Measurements from ENCODE around the gene SLC40A1. TPM values are rescaled to one million over a fixed set of nuclear protein-coding genes. Genes with fewer than 3 reads are reported as not detected.

SLC40A1 gene
- total RNA-seq, 1 donor from 2014 or later: 169 TPM

DNA sequence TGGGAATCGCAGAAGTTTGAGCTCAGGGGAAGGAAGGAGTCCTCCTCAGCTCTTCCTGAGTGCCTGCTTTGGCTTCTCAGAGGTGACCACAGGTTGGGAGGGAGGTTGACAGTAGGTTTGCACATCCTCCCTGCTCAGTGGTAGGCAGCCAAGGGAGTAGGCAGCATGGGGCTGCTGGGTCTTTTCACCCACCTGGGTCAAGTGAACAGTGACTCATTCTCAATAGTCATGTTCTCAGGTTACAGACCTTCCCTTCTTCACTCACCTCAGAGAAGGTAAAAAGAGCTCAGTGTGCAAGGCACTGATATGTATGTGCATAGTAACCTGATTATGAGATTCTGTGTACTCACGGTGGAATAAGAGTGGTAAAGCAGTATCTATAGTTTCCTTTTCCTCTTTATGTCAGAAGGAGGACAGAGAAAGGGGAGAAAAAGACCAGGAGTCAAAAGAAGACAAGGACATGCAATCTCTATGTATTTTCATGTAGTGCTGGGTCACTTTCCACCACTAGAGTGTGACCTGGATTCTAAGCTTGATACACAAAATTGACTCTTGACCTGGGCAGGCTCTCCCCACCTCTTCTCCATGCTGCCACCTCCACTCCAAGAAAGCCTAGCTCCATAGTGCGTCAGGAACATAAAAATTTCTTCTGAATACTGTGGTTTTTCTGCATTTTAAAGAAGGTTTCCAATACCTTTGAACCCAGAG lies 44.2 kb upstream of the SLC40A1 start:
- DNase-seq: no peak
- Histone ChIP-seq H3K27me3 (no peaks in the 10 kb centered on the region), H3K4me3 (no peak overlapping the region), H3K27ac (no peak overlapping the region), H3K36me3 (no peaks in the 10 kb centered on the region), H3K9me3 (no peaks in the 10 kb centered on the region), H3K4me1 (peaks cover 3% of the 10 kb centered on the region)
- TF ChIP-seq, protein P1, sequence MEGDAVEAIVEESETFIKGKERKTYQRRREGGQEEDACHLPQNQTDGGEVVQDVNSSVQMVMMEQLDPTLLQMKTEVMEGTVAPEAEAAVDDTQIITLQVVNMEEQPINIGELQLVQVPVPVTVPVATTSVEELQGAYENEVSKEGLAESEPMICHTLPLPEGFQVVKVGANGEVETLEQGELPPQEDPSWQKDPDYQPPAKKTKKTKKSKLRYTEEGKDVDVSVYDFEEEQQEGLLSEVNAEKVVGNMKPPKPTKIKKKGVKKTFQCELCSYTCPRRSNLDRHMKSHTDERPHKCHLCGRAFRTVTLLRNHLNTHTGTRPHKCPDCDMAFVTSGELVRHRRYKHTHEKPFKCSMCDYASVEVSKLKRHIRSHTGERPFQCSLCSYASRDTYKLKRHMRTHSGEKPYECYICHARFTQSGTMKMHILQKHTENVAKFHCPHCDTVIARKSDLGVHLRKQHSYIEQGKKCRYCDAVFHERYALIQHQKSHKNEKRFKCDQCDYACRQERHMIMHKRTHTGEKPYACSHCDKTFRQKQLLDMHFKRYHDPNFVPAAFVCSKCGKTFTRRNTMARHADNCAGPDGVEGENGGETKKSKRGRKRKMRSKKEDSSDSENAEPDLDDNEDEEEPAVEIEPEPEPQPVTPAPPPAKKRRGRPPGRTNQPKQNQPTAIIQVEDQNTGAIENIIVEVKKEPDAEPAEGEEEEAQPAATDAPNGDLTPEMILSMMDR (IDR thresholded peaks at IDR 0.05): no peak
- intact Hi-C loops (cut with DNase I): no loop called here
- peak; percentile 27 for ATAC-seq

DNA sequence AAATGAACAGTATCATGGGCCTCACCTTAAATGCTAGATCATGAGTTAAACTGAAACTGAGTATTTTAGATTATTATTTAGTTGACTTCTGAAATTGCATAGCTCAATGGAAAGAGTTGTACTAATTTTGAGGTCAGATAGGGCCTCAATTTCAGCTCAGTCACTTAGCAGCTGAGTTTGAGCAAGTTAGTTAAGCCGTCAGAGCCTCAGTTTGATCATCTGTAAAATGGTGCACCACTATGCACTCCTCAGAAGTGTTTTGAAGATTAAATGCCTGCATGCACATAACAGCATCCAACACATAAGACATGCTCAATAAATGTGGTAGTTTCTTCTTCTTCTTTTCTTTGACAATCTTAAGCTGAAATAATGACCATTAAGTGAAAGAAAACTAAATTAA lies 42.5 kb upstream of the SLC40A1 start:
- Histone ChIP-seq H3K4me3 (no peak overlapping the region), H3K27me3 (no peaks in the 10 kb centered on the region), H3K36me3 (no peaks in the 10 kb centered on the region), H3K9me3 (no peaks in the 10 kb centered on the region), H3K27ac (no peak overlapping the region), H3K4me1 (no peaks in the 10 kb centered on the region)
- TF ChIP-seq, protein P1 (IDR thresholded peaks at IDR 0.05): no peak
- intact Hi-C loops (cut with DNase I): no loop called here
- no peak for DNase-seq
- no peak for ATAC-seq

DNA sequence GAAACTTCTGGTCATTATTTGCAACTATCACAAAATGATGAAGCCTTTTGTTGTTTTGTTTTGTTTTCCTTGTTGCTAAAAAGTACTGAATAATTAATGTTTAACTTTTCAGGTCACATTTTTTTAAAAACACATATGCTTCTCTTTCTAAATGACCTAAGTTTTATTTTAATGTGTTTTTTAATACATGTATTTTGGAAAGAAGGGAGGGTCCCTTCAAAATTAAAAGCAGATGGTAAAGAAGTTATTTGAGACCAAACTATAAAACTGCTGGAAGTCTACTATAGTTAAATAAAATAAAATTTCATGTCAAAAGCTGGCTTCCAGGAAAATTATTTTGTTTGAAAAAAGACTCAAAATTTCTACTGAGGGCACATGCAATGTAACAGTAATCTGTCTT lies 41.2 kb upstream of the SLC40A1 start:
- TF ChIP-seq, protein P1 (IDR thresholded peaks at IDR 0.05): no peak

DNA sequence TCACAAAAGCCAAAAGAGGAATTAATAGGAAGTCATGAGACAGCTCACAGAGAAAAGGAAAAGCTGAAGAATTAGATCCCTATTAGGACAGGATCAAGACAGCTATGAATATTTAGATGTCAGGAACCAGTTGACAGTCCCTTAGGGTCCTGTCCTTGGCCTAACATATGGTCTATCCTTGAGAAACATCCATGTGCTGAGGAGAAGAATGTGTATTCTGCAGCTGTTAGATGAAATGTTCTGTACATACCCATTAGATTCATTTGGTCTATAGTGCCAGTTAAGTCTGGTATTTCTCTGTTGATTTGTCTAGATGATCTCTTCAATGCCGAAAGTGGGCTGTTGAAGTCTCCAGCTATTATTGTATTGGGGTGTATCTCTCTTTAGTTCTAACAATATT lies 37.6 kb upstream of the SLC40A1 start:
- TF ChIP-seq, protein P1 (IDR thresholded peaks at IDR 0.05): no peak
- no peaks in the 10 kb centered on the region for H3K9me3 ChIP-seq
- DNase-seq (no peak), ATAC-seq (no peak)
- no peak overlapping the region for H3K27ac ChIP-seq
- intact Hi-C loops (cut with DNase I): no loop called here
- H3K4me1 ChIP-seq: peaks cover 10% of the 10 kb centered on the region
- H3K36me3 ChIP-seq: no peaks in the 10 kb centered on the region
- no peak overlapping the region for H3K4me3 ChIP-seq
- no peaks in the 10 kb centered on the region for H3K27me3 ChIP-seq

More for the DNA sequence above, 41.2 kb upstream of the SLC40A1 start:
- no peak for DNase-seq
- Histone ChIP-seq H3K27me3 (no peaks in the 10 kb centered on the region), H3K4me3 (no peak overlapping the region), H3K4me1 (no peaks in the 10 kb centered on the region), H3K27ac (no peak overlapping the region), H3K36me3 (no peaks in the 10 kb centered on the region), H3K9me3 (no peaks in the 10 kb centered on the region)
- ATAC-seq: no peak
- intact Hi-C loops (cut with DNase I): no loop called here

DNA sequence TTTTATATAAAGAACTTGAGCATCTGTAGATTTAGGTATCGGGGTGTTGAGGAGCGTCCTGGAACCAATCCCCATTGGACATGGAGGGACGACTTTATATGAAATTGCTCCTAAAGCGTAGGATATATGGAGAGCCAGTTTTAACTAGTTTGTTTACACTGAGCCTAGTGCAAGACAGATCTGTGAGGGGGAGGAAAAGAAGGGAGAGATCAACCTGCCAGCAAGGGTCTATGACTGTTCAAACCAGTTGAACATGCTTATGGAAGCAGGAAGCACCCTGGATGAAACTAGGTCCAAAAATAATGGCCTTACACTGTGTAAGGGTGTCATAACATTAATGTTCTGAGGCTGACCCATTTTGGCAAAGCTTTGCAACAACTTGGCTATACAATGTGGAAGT lies 34.0 kb upstream of the SLC40A1 start:
- peak overlapping the region; percentile 74 for H3K27ac ChIP-seq
- TF ChIP-seq, protein P1 (IDR thresholded peaks at IDR 0.05): no peak
- H3K4me1 ChIP-seq: peaks cover 29% of the 10 kb centered on the region
- intact Hi-C loops (cut with DNase I): no loop called here
- ATAC-seq (no peak), DNase-seq (no peak)
- H3K36me3 ChIP-seq: no peaks in the 10 kb centered on the region
- no peaks in the 10 kb centered on the region for H3K27me3 ChIP-seq
- no peaks in the 10 kb centered on the region for H3K9me3 ChIP-seq
- no peak overlapping the region for H3K4me3 ChIP-seq
